HCT116 (cell line): ENCODE data around the gene POU1F1. TPM values are rescaled to one million over a fixed set of nuclear protein-coding genes. Genes with fewer than 3 reads are reported as not detected.

ENCODE experiments used
- ATAC-seq: fragments of 200-7000 bp; cut with Tn5 transposase; 2 replicates; pipeline ENCODE4 v1.9.1; 2020; ENCODE audit warnings: mild to moderate bottlenecking, moderate library complexity
- BruUV-seq: library from RNA; stranded (reverse); fragments of 400-500 nt; replicated peaks from 2 replicates; lab custom pipeline; 2021; lab: Mats Ljungman, UMichigan
- CTCF ChIA-PET: fragments of 300-600 bp; sonication (Branson Sonifier 250); formaldehyde crosslinking; loops from one replicate; lab custom pipeline; 2021; ENCODE audit warnings: antibody characterized with exemption; lab: Charles Lee
- POLR2A ChIA-PET: fragments of 300-600, 350-600 bp; sonication (Branson Sonifier 250); formaldehyde crosslinking; loops from one replicate; lab custom pipeline; 2021; ENCODE audit warnings: antibody characterized with exemption; lab: Charles Lee
- RAD21 ChIA-PET, 2 experiments: fragments of 300-600 bp; sonication (Branson Sonifier 250); formaldehyde crosslinking; loops; one replicate each; lab custom pipeline; 2023; ENCODE audit warnings: low total read pairs in 2 of 2; ENCODE audit not compliant: uncharacterized antibody in 2 of 2, unreplicated experiment in 2 of 2, low non-redundant PET in 1 of 2; lab: Charles Lee
- DNase-seq: peaks from one replicate; pipeline ENCODE4 v3.0.0-alpha.2; 2010; ENCODE audit warnings: low read depth, low spot score
- H2AFZ ChIP-seq: fragments of 200-600 bp; shearing (Covaris generic), sonication (generic); 2 replicates; pipeline ENCODE4 v1.6.1; 2017; ENCODE audit warnings: low read depth, mixed run types, mixed read lengths, antibody characterized with exemption, low read length; ENCODE audit not compliant: poor library complexity, severe bottlenecking
- H3K27ac ChIP-seq: 2 replicates; pipeline ENCODE4 v1.5.1; 2012; ENCODE audit warnings: low read depth, low read length
- H3K27me3 ChIP-seq: fragments of 200-600 bp; sonication (generic); 2 replicates; pipeline ENCODE4 v1.6.1; 2016; ENCODE audit warnings: mixed run types, low read length, mixed read lengths; ENCODE audit not compliant: insufficient read depth
- H3K36me3 ChIP-seq, 2 experiments: fragments of 200-500 bp in 1 of 2; fragments of 200-600 bp in 1 of 2; sonication (Bioruptor generic) in 1 of 2; sonication (generic) in 1 of 2; 2 replicates each; pipeline versions ENCODE4 v1.5.1 to v1.6.1; 2014 to 2016; ENCODE audit warnings: low read length in 2 of 2, inconsistent platforms in 1 of 2, mixed read lengths in 1 of 2, mixed run types in 1 of 2; ENCODE audit not compliant: insufficient read depth in 2 of 2, control insufficient read depth in 1 of 2
- H3K4me1 ChIP-seq, 2 experiments: fragments of 200-600 bp in 1 of 2; sonication (generic) in 1 of 2; 2 replicates each; pipeline versions ENCODE4 v1.5.1 to v1.6.1; 2012 to 2017; ENCODE audit warnings: low read length in 2 of 2, inconsistent platforms in 1 of 2, mild to moderate bottlenecking in 1 of 2, mixed read lengths in 1 of 2, mixed run types in 1 of 2, moderate library complexity in 1 of 2; ENCODE audit not compliant: insufficient read depth in 2 of 2, control insufficient read depth in 1 of 2
- H3K4me2 ChIP-seq: fragments of 200-600 bp; sonication (generic); 2 replicates; pipeline ENCODE4 v1.6.1; 2017; ENCODE audit warnings: mixed run types, low read length, mixed read lengths
- H3K4me3 ChIP-seq, 2 experiments: fragments of 200-600 bp in 1 of 2; sonication (generic) in 1 of 2; replicated peaks in 1 of 2; 2 replicates each; pipeline ENCODE4 v1.5.1; 2011 to 2016; ENCODE audit warnings: low read length in 2 of 2, control low read depth in 1 of 2, low read depth in 1 of 2, mild to moderate bottlenecking in 1 of 2, mixed read lengths in 1 of 2, mixed run types in 1 of 2
- H3K79me2 ChIP-seq: fragments of 200-600 bp; sonication (generic); 2 replicates; pipeline ENCODE4 v1.6.1; 2017; ENCODE audit warnings: mild to moderate bottlenecking, mixed run types, low read length, moderate library complexity, mixed read lengths; ENCODE audit not compliant: insufficient read depth
- H3K9ac ChIP-seq: fragments of 200-600 bp; sonication (generic); 2 replicates; pipeline ENCODE4 v1.6.1; 2016; ENCODE audit warnings: low read length, mixed read lengths
- H3K9me2 ChIP-seq: fragments of 200-600 bp; sonication (generic), shearing (Covaris generic); 2 replicates; pipeline ENCODE4 v1.6.1; 2017; ENCODE audit warnings: mixed run types, mild to moderate bottlenecking, moderate library complexity; ENCODE audit not compliant: insufficient read depth
- H3K9me3 ChIP-seq, 2 experiments: fragments of 200-500 bp in 1 of 2; fragments of 200-600 bp in 1 of 2; sonication (Bioruptor generic) in 1 of 2; sonication (generic) in 1 of 2; 2 replicates each; pipeline ENCODE4 v1.6.1; 2014 to 2017; ENCODE audit warnings: low read length in 2 of 2, mixed read lengths in 2 of 2, inconsistent platforms in 1 of 2, low read depth in 1 of 2, mild to moderate bottlenecking in 1 of 2, mixed run types in 1 of 2, moderate library complexity in 1 of 2; ENCODE audit not compliant: control insufficient read depth in 1 of 2, insufficient read depth in 1 of 2
- H4K20me1 ChIP-seq: fragments of 200-600 bp; sonication (generic), shearing (Covaris generic); 2 replicates; pipeline ENCODE4 v1.6.1; 2017; ENCODE audit warnings: mixed run types, mild to moderate bottlenecking, moderate library complexity; ENCODE audit not compliant: insufficient read depth
- EGR1 ChIP-seq: IDR thresholded peaks from 2 replicates; pipeline ENCODE4 v1.6.1; 2012; ENCODE audit warnings: low read depth
- ELF1 ChIP-seq: IDR thresholded peaks from 2 replicates; pipeline ENCODE4 v1.6.1; 2012; ENCODE audit warnings: low read depth, borderline replicate concordance
- EZH2 ChIP-seq: fragments of 200-600 bp; sonication (generic); IDR thresholded peaks from 2 replicates; pipeline ENCODE4 v1.6.1; 2017; ENCODE audit warnings: antibody characterized with exemption, mixed run types
- EZH2phosphoT487 ChIP-seq: fragments of 200-600 bp; IDR thresholded peaks from 2 replicates; pipeline ENCODE4 v1.6.1; 2018; ENCODE audit warnings: antibody characterized with exemption, borderline replicate concordance
- FOSL1 ChIP-seq: IDR thresholded peaks from 2 replicates; pipeline ENCODE4 v1.6.1; 2012; ENCODE audit warnings: low read depth
- JUND ChIP-seq: IDR thresholded peaks from 2 replicates; pipeline ENCODE4 v1.6.1; 2012
- POLR2A ChIP-seq: IDR thresholded peaks from 2 replicates; pipeline ENCODE4 v1.7.0; 2011; ENCODE audit warnings: borderline replicate concordance; ENCODE audit not compliant: insufficient read depth, insufficient read length; ENCODE audit errors: extremely low read depth
- RAD21 ChIP-seq: IDR thresholded peaks from 2 replicates; pipeline ENCODE4 v1.6.1; 2012; ENCODE audit warnings: low read depth, mild to moderate bottlenecking
- SP1 ChIP-seq: IDR thresholded peaks from 2 replicates; pipeline ENCODE4 v1.6.1; 2012; ENCODE audit warnings: low read depth
- SRF ChIP-seq: IDR thresholded peaks from 2 replicates; pipeline ENCODE4 v1.6.1; 2012; ENCODE audit warnings: low read depth
- YY1 ChIP-seq: IDR thresholded peaks from 2 replicates; pipeline ENCODE4 v1.6.1; 2011; ENCODE audit warnings: low read length, low read depth, moderate library complexity, mild to moderate bottlenecking; ENCODE audit not compliant: insufficient replicate concordance; ENCODE audit errors: extremely low read depth
- ZFX ChIP-seq: fragments of 450-650 bp; IDR thresholded peaks from 2 replicates; pipeline ENCODE4 v1.6.1; 2017
- ZNF274 ChIP-seq: fragments of 200-500 bp; sonication (Bioruptor generic); IDR thresholded peaks from 2 replicates; pipeline ENCODE4 v1.6.1; 2014; ENCODE audit warnings: mild to moderate bottlenecking, low read depth, low read length, inconsistent platforms
- intact Hi-C: fragments of 100-400 bp; cut with micrococcal nuclease; formaldehyde crosslinking; loops from 2 replicates; pipeline ENCODE4 v1.10.0; 2022
- total RNA-seq: library from RNA; stranded (reverse); gene quantifications from one replicate; pipeline ENCODE4 v1.2.1, GENCODE V29; 2021; ENCODE audit not compliant: unreplicated experiment
- TF ChIP-seq, protein P1 (sequence below): IDR thresholded peaks from 2 replicates; pipeline ENCODE4 v1.6.1; 2012
- TF ChIP-seq, protein P2 (sequence below), 3 experiments: fragments of 200-600 bp in 1 of 3; sonication (generic) in 1 of 3; IDR thresholded peaks in 2 of 3; conservative IDR thresholded peaks in 1 of 3; 2 replicates each; pipeline ENCODE4 v1.5.1; 2012 to 2017; ENCODE audit warnings: low read depth in 2 of 3, low read length in 2 of 3, antibody characterized with exemption in 1 of 3, borderline replicate concordance in 1 of 3, control low read depth in 1 of 3, mild to moderate bottlenecking in 1 of 3, mixed read lengths in 1 of 3, mixed run types in 1 of 3, moderate library complexity in 1 of 3; ENCODE audit not compliant: insufficient read depth in 1 of 3
- TF ChIP-seq, protein P3 (sequence below): IDR thresholded peaks from 2 replicates; pipeline ENCODE4 v1.6.1; 2012
- TF ChIP-seq, protein P4 (sequence below): IDR thresholded peaks from 2 replicates; pipeline ENCODE4 v1.6.1; 2012; ENCODE audit warnings: low read depth

The POU1F1 gene
- total RNA-seq, 1 experiment from 2014 or later: not detected

DNA sequence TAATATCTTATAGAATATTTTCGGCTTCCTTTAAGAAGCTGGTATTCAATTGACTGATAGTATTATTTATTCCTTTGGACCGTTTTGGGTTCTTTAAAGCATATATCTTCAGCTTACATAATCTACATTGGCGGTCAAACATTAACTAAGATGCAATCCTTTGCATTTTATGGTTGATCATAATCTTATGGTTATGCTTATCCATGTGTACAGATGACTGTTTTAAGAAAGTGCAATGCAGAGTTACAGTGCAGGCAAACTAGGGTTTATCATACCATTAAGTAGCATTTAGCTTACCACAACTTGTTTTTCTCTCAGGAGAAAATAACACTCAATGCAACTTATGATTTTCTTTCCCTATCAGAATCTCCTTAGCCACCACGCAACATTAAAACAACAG, 41.4 kb upstream of the POU1F1 start:
- H3K79me2 ChIP-seq: no peaks in the 10 kb centered on the region
- TF ChIP-seq ELF1 (no peak), POLR2A (no peak), RAD21 (no peak), EGR1 (no peak), SP1 (no peak), SRF (no peak)
- TF ChIP-seq, protein P1, sequence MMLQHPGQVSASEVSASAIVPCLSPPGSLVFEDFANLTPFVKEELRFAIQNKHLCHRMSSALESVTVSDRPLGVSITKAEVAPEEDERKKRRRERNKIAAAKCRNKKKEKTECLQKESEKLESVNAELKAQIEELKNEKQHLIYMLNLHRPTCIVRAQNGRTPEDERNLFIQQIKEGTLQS: no peak
- ChIA-PET CTCF (no interaction called here), POLR2A (no interaction called here), RAD21 (no interaction called here)
- H3K36me3 ChIP-seq: no peaks in the 10 kb centered on the region
- H3K4me1 ChIP-seq: peaks cover 11 to 13% of the 10 kb centered on the region in 2 experiments; a peak in 3 of 4 replicates
- no peak overlapping the region for H3K9ac ChIP-seq
- DNase-seq (no peak), ATAC-seq (no peak)
- H3K4me3 ChIP-seq: no peak overlapping the region
- no peaks in the 10 kb centered on the region for H4K20me1 ChIP-seq
- no TSS peak for BruUV-seq
- peak overlapping the region; percentile 46 for H2AFZ ChIP-seq
- H3K27ac ChIP-seq: no peak overlapping the region
- no peaks in the 10 kb centered on the region for H3K9me2 ChIP-seq
- no peaks in the 10 kb centered on the region for H3K27me3 ChIP-seq
- no peaks in the 10 kb centered on the region for H3K9me3 ChIP-seq
- no peak overlapping the region for H3K4me2 ChIP-seq
- intact Hi-C loops: no loop called here

DNA sequence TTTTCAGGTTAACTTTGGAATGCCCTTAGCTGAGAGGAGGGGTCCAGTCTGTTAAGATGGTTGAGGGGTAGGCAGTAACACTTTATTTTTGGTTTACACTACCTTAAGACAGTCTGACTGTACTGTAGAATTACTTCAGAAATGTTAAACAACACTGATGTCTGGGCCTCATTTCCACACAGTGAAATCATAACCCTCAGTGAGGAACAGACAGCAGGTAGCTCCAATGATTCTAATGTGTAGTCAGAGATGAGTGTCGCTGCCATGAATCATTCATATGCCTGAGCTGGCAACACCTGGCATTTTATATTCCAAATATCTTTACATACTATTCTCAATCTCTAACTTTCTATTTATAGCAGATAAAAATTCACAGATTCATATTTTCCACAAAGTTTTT, 37.3 kb upstream of the POU1F1 start:
- no peak for DNase-seq
- H3K9me3 ChIP-seq: no peaks in the 10 kb centered on the region
- no peak overlapping the region for H3K4me3 ChIP-seq
- ChIA-PET CTCF (no interaction called here), RAD21 (no interaction called here), POLR2A (no interaction called here)
- H3K4me2 ChIP-seq: no peak overlapping the region
- no peak overlapping the region for H3K9ac ChIP-seq
- H3K9me2 ChIP-seq: no peaks in the 10 kb centered on the region
- H2AFZ ChIP-seq: no peak overlapping the region
- H4K20me1 ChIP-seq: no peaks in the 10 kb centered on the region
- H3K4me1 ChIP-seq: peaks cover 2 to 16% of the 10 kb centered on the region in 2 experiments; a peak in 2 of 4 replicates
- no peak for ATAC-seq
- no peaks in the 10 kb centered on the region for H3K27me3 ChIP-seq
- H3K79me2 ChIP-seq: no peaks in the 10 kb centered on the region
- no peak overlapping the region for H3K27ac ChIP-seq
- no TSS peak for BruUV-seq
- TF ChIP-seq SP1: no peak
- no peak for TF ChIP-seq ELF1
- TF ChIP-seq JUND: no peak
- TF ChIP-seq, protein P2, sequence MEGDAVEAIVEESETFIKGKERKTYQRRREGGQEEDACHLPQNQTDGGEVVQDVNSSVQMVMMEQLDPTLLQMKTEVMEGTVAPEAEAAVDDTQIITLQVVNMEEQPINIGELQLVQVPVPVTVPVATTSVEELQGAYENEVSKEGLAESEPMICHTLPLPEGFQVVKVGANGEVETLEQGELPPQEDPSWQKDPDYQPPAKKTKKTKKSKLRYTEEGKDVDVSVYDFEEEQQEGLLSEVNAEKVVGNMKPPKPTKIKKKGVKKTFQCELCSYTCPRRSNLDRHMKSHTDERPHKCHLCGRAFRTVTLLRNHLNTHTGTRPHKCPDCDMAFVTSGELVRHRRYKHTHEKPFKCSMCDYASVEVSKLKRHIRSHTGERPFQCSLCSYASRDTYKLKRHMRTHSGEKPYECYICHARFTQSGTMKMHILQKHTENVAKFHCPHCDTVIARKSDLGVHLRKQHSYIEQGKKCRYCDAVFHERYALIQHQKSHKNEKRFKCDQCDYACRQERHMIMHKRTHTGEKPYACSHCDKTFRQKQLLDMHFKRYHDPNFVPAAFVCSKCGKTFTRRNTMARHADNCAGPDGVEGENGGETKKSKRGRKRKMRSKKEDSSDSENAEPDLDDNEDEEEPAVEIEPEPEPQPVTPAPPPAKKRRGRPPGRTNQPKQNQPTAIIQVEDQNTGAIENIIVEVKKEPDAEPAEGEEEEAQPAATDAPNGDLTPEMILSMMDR (IDR thresholded peaks at IDR 0.05 in 2 of 3, conservative IDR thresholded peaks at IDR 0.05 in 1 of 3; ENCODE audit: borderline replicate concordance in 1 of 3, insufficient read depth in 1 of 3, low read depth in 2 of 3, low read length in 2 of 3): no peak
- TF ChIP-seq, protein P3, sequence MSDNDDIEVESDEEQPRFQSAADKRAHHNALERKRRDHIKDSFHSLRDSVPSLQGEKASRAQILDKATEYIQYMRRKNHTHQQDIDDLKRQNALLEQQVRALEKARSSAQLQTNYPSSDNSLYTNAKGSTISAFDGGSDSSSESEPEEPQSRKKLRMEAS: no peak
- TF ChIP-seq POLR2A: no peak
- no peak for TF ChIP-seq ZFX
- no peak for TF ChIP-seq RAD21
- no peak for TF ChIP-seq FOSL1
- TF ChIP-seq, protein P4, sequence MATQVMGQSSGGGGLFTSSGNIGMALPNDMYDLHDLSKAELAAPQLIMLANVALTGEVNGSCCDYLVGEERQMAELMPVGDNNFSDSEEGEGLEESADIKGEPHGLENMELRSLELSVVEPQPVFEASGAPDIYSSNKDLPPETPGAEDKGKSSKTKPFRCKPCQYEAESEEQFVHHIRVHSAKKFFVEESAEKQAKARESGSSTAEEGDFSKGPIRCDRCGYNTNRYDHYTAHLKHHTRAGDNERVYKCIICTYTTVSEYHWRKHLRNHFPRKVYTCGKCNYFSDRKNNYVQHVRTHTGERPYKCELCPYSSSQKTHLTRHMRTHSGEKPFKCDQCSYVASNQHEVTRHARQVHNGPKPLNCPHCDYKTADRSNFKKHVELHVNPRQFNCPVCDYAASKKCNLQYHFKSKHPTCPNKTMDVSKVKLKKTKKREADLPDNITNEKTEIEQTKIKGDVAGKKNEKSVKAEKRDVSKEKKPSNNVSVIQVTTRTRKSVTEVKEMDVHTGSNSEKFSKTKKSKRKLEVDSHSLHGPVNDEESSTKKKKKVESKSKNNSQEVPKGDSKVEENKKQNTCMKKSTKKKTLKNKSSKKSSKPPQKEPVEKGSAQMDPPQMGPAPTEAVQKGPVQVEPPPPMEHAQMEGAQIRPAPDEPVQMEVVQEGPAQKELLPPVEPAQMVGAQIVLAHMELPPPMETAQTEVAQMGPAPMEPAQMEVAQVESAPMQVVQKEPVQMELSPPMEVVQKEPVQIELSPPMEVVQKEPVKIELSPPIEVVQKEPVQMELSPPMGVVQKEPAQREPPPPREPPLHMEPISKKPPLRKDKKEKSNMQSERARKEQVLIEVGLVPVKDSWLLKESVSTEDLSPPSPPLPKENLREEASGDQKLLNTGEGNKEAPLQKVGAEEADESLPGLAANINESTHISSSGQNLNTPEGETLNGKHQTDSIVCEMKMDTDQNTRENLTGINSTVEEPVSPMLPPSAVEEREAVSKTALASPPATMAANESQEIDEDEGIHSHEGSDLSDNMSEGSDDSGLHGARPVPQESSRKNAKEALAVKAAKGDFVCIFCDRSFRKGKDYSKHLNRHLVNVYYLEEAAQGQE: no peak
- TF ChIP-seq EZH2: no peak
- no peak for TF ChIP-seq ZNF274
- TF ChIP-seq YY1: no peak
- TF ChIP-seq EZH2phosphoT487: no peak
- intact Hi-C loops: no loop called here
- H3K36me3 ChIP-seq: no peaks in the 10 kb centered on the region
